Measurements from ENCODE around the gene CHMP4B. TPM values are rescaled to one million over a fixed set of nuclear protein-coding genes. Genes with fewer than 3 reads are reported as not detected.

CHMP4B gene
- total RNA-seq, 1 experiment from 2014 or later = 51.9 TPM

GRCh38 chr20:33889312-33889711 is 78.2 kb downstream of the CHMP4B start:
- H3K27ac ChIP-seq = no peak overlapping the region
- no peaks in the 10 kb centered on the region for H3K36me3 ChIP-seq
- no peaks in the 10 kb centered on the region for H3K9me3 ChIP-seq (replicated peaks)
- DNase-seq = no peak
- H3K4me3 ChIP-seq = no peak overlapping the region
- peaks cover 3% of the 10 kb centered on the region for H3K27me3 ChIP-seq
- H3K4me1 ChIP-seq = no peaks in the 10 kb centered on the region

GRCh38 chr20:33890557-33890956 is 79.4 kb downstream of the CHMP4B start:
- Histone ChIP-seq H3K9me3 (replicated peaks) (no peaks in the 10 kb centered on the region), H3K4me1 (no peaks in the 10 kb centered on the region), H3K27ac (no peak overlapping the region), H3K36me3 (no peaks in the 10 kb centered on the region), H3K27me3 (peaks cover 3% of the 10 kb centered on the region), H3K4me3 (no peak overlapping the region)
- no peak for DNase-seq

- Histone ChIP-seq H3K4me3 (no peak overlapping the region), H3K4me1 (no peaks in the 10 kb centered on the region), H3K9me3 (replicated peaks) (no peaks in the 10 kb centered on the region), H3K27me3 (no peaks in the 10 kb centered on the region), H3K27ac (no peak overlapping the region), H3K36me3 (no peaks in the 10 kb centered on the region)
- no peak for DNase-seq
Measured at GRCh38 chr20:33893314-33893713, 82.2 kb downstream of the CHMP4B start.

DNA sequence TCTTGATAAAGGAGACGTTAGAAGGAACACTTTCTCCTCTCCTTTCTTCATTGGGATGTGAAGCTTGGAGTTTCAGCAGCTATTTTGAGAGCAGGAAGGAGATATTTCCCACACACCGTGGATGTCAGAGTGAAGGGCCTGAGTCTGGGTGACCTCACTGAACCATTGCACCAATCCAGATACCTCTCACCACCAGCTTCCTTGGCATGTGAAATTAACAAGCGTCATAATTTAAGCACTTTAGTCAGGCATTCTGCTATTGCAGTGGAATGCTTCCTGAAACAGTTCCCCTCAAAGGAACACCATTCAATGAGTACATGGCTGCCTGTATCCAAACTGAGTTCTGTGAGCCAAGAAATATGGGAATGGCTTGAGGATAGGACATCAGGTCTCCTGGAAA is 83.7 kb downstream of the CHMP4B start:
- Histone ChIP-seq H3K36me3 (no peaks in the 10 kb centered on the region), H3K27me3 (no peaks in the 10 kb centered on the region), H3K9me3 (replicated peaks) (no peaks in the 10 kb centered on the region), H3K27ac (no peak overlapping the region), H3K4me3 (no peak overlapping the region), H3K4me1 (no peaks in the 10 kb centered on the region)
- no peak for DNase-seq

DNA sequence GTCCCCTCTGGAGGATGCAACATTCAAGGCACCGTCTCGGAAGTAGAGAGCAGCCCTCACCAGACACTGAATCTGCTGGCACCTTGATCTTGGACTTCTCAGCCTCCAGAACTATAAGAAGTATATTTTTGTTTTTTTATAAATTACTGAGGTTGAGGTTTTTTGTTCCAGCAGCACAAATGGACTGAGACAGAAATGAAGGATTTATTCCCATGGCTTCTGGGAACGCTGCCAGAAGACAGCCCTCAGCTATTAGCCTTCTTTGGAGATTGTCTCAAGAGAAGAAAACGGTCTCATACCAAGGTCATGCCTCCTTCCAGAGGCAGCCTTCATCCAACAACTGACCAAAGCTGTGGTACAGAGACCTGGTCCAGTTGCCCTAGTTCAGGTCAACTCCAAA is 85.4 kb downstream of the CHMP4B start:
- Histone ChIP-seq H3K4me1 (no peaks in the 10 kb centered on the region), H3K27ac (no peak overlapping the region), H3K4me3 (no peak overlapping the region), H3K36me3 (no peaks in the 10 kb centered on the region), H3K27me3 (no peaks in the 10 kb centered on the region), H3K9me3 (replicated peaks) (no peaks in the 10 kb centered on the region)
- DNase-seq = no peak

- Histone ChIP-seq H3K27me3 (no peaks in the 10 kb centered on the region), H3K27ac (no peak overlapping the region), H3K36me3 (no peaks in the 10 kb centered on the region), H3K9me3 (replicated peaks) (no peaks in the 10 kb centered on the region), H3K4me3 (no peak overlapping the region), H3K4me1 (no peaks in the 10 kb centered on the region)
- DNase-seq = no peak
Measured at GRCh38 chr20:33897313-33897912, 86.3 kb downstream of the CHMP4B start.

GRCh38 chr20:33899106-33899505 is 88.0 kb downstream of the CHMP4B start:
- no peaks in the 10 kb centered on the region for H3K4me1 ChIP-seq
- H3K27ac ChIP-seq = no peak overlapping the region
- DNase-seq = no peak
- no peak overlapping the region for H3K4me3 ChIP-seq
- H3K36me3 ChIP-seq = no peaks in the 10 kb centered on the region
- no peaks in the 10 kb centered on the region for H3K9me3 ChIP-seq (replicated peaks)
- no peaks in the 10 kb centered on the region for H3K27me3 ChIP-seq

DNA sequence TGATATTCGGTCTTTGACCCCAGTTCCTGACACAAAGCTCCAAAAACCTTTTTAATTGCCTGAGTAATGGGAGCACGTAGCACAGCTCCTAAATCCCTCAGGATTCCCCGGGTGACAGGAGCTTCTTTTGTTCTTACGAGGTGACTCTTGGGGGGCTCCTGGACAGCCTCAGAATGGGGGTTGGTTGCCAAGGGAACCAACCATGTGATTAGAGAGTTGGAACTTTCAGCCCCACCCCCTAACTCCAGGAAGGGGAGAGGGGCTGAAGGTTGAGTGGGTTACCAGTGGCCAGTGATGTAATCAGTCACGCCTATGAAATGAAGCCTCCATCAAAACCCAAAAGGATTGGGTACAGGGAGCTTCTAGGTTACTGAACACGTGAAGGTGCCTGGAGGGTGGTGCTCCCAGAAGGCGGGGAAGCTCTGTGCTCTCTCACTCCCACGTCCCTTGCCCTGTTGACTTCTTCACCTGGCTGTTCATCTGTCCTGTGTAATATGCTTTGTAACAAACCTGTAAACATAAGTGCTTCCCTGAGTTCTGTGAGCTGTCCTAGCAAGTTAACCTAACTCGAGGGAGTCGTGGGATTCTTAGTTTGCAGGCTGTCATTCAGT is 89.5 kb downstream of the CHMP4B start:
- Histone ChIP-seq H3K36me3 (no peaks in the 10 kb centered on the region), H3K4me1 (no peaks in the 10 kb centered on the region), H3K27ac (no peak overlapping the region), H3K9me3 (replicated peaks) (no peaks in the 10 kb centered on the region), H3K4me3 (no peak overlapping the region), H3K27me3 (no peaks in the 10 kb centered on the region)
- peak in 1 of 2 experiments; percentile 21 for DNase-seq

GRCh38 chr20:33901132-33901523 is 90.0 kb downstream of the CHMP4B start:
- Histone ChIP-seq H3K27me3 (no peaks in the 10 kb centered on the region), H3K36me3 (no peaks in the 10 kb centered on the region), H3K9me3 (replicated peaks) (no peaks in the 10 kb centered on the region), H3K27ac (no peak overlapping the region), H3K4me3 (no peak overlapping the region), H3K4me1 (no peaks in the 10 kb centered on the region)
- no peak for DNase-seq

DNA sequence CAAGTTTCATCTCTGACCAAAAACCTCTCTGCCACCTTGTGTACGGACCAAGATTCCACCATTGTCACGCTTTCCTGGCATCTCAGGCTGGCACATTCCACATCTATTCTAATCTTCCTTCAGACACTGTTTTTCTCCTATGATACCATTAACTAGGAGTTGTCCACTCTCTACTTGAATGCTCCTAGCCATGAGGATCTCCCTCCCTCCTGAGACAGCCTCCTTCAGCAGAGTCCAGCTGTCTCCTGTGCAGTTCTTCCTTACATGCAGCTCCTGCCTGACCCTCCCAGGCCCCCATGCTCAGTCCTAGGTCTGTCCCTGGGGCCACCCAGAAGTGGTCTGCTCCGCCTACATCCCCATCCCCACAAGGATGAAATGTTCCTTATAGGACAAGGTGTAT is 90.9 kb downstream of the CHMP4B start:
- no peak overlapping the region for H3K27ac ChIP-seq
- no peaks in the 10 kb centered on the region for H3K4me1 ChIP-seq
- H3K36me3 ChIP-seq = no peaks in the 10 kb centered on the region
- no peak for DNase-seq
- no peaks in the 10 kb centered on the region for H3K9me3 ChIP-seq (replicated peaks)
- H3K4me3 ChIP-seq = no peak overlapping the region
- no peaks in the 10 kb centered on the region for H3K27me3 ChIP-seq

Other genes with a start within 250 kb of the CHMP4B start
- gene C20orf144, start 149.0 kb upstream of the CHMP4B start, total RNA-seq (2014; rRNA removed; shearing (Covaris generic)) = 0.38 and 0.42 TPM in 2 replicates
- gene ACTL10, start 144.4 kb upstream of the CHMP4B start, total RNA-seq (2014; rRNA removed; shearing (Covaris generic)) = 0.10 TPM in 1 of 2 replicates, not detected in the other
- 28.2 and 30.8 TPM in 2 replicates for gene NECAB3, start 136.9 kb upstream of the CHMP4B start, total RNA-seq (2014; rRNA removed; shearing (Covaris generic))
- gene E2F1, start 125.0 kb upstream of the CHMP4B start, total RNA-seq (2014; rRNA removed; shearing (Covaris generic)) = 103 and 112 TPM in 2 replicates
- 7.4 and 8.2 TPM in 2 replicates for gene PXMP4, start 91.0 kb upstream of the CHMP4B start, total RNA-seq (2014; rRNA removed; shearing (Covaris generic))
- 1.3 and 1.8 TPM in 2 replicates for gene ZNF341, start 79.4 kb upstream of the CHMP4B start, total RNA-seq (2014; rRNA removed; shearing (Covaris generic))
- gene RALY, start 182.6 kb downstream of the CHMP4B start, total RNA-seq (2014; rRNA removed; shearing (Covaris generic)) = 162 and 172 TPM in 2 replicates